T47D (cell line): ENCODE results near the gene TRIM14.
"Not testable (repeated sequence)": the region's sequence is repeated elsewhere in the genome, so short reads cannot be mapped to it uniquely, and the experiment has no call there.

Source experiments
- DNase-seq, 2 experiments: peaks; one replicate each; pipeline versions ENCODE4 v3.0.0 to v3.0.0-alpha.2; 2011 to 2012; ENCODE audit warnings: low read depth in 1 of 2, low spot score in 1 of 2
- JUND ChIP-seq: IDR thresholded peaks from 2 replicates; pipeline ENCODE4 v1.6.1; 2012; ENCODE audit warnings: low read depth
- in situ Hi-C: cut with HindIII; loops from 2 replicates; pipeline ENCODE4 v1.10.0; 2016; ENCODE audit warnings: low sequenced_read_pairs, low pct_unique_long_range_greater_than_20kb

TRIM14 gene

GRCh38 chr9:98040212-98040611, 78.8 kb downstream of the TRIM14 start:
- DNase-seq: no peak
- in situ Hi-C loops: no loop called here
- TF ChIP-seq JUND: no peak

GRCh38 chr9:98039607-98040017, 79.4 kb downstream of the TRIM14 start:
- TF ChIP-seq JUND: no peak
- DNase-seq: no peak
- in situ Hi-C loops: no loop called here

- in situ Hi-C loops: no loop called here
- no peak for TF ChIP-seq JUND
- no peak for DNase-seq
Measured at GRCh38 chr9:98038958-98039357, 80.1 kb downstream of the TRIM14 start.

- DNase-seq: peak; percentile 3 to 22
- TF ChIP-seq JUND: no peak
- in situ Hi-C loops: no loop called here
Measured at GRCh38 chr9:98037357-98037756, 81.7 kb downstream of the TRIM14 start.

- no peak for TF ChIP-seq JUND
- in situ Hi-C loops: no loop called here
- DNase-seq: peak; percentile 25 to 84
Measured at GRCh38 chr9:98034593-98035546, 84.2 kb downstream of the TRIM14 start.

- no peak for DNase-seq
- no peak for TF ChIP-seq JUND
- in situ Hi-C loops: no loop called here
Measured at GRCh38 chr9:98031935-98032334, 87.1 kb downstream of the TRIM14 start.

GRCh38 chr9:98031169-98031568, 87.9 kb downstream of the TRIM14 start:
- in situ Hi-C loops: no loop called here
- no peak for DNase-seq
- no peak for TF ChIP-seq JUND

GRCh38 chr9:98024702-98025101, 94.3 kb downstream of the TRIM14 start:
- DNase-seq: no peak
- in situ Hi-C loops: no loop called here
- no peak for TF ChIP-seq JUND

GRCh38 chr9:98022447-98022846, 96.6 kb downstream of the TRIM14 start:
- in situ Hi-C loops: no loop called here
- TF ChIP-seq JUND: no peak
- DNase-seq: no peak

- in situ Hi-C loops: no loop called here
- TF ChIP-seq JUND: no peak
- no peak for DNase-seq
Measured at GRCh38 chr9:98021306-98022040, 97.5 kb downstream of the TRIM14 start.

- in situ Hi-C loops: no loop called here
- DNase-seq: no peak
- TF ChIP-seq JUND: no peak
Measured at GRCh38 chr9:98020476-98021145, 98.4 kb downstream of the TRIM14 start.

- in situ Hi-C loops, DNase-seq: not testable (repeated sequence)
Measured at GRCh38 chr9:98019869-98020268, 99.2 kb downstream of the TRIM14 start.
